Endothelial cell (in vitro differentiated cells): Measurements from ENCODE around the gene AVL9. TPM values are rescaled to one million over a fixed set of nuclear protein-coding genes. Genes with fewer than 3 reads are reported as not detected.
"Not testable (repeated sequence)": the region's sequence is repeated elsewhere in the genome, so short reads cannot be mapped to it uniquely, and the experiment has no call there.

ENCODE experiments used
- DNase-seq: peaks from one replicate; pipeline ENCODE4 v3.0.0; 2021; ENCODE audit warnings: low spot score
- H3K27ac Mint-ChIP-seq: one replicate; pipeline ENCODE4 v1.8.0; 2021; ENCODE audit warnings: mixed read lengths, inconsistent platforms; ENCODE audit not compliant: unreplicated experiment
- H3K27me3 Mint-ChIP-seq: one replicate; pipeline ENCODE4 v1.8.0; 2021; ENCODE audit warnings: mild to moderate bottlenecking, moderate library complexity, mixed read lengths, inconsistent platforms; ENCODE audit not compliant: unreplicated experiment
- H3K36me3 Mint-ChIP-seq: one replicate; pipeline ENCODE4 v1.8.0; 2021; ENCODE audit warnings: mild to moderate bottlenecking, low read depth, mixed read lengths, inconsistent platforms; ENCODE audit not compliant: unreplicated experiment
- H3K4me1 Mint-ChIP-seq: one replicate; pipeline ENCODE4 v1.8.0; 2021; ENCODE audit warnings: mild to moderate bottlenecking, mixed read lengths, inconsistent platforms; ENCODE audit not compliant: unreplicated experiment
- H3K4me3 Mint-ChIP-seq: one replicate; pipeline ENCODE4 v1.8.0; 2021; ENCODE audit warnings: mild to moderate bottlenecking, mixed read lengths, inconsistent platforms; ENCODE audit not compliant: unreplicated experiment
- H3K9me3 Mint-ChIP-seq: one replicate; pipeline ENCODE4 v1.8.0; 2021; ENCODE audit warnings: mixed read lengths, inconsistent platforms; ENCODE audit not compliant: unreplicated experiment
- CTCF ChIP-seq: fragments of 200-600 bp; sonication (generic); IDR thresholded peaks from one replicate; pipeline ENCODE4 v1.5.0; 2021; ENCODE audit warnings: antibody characterized with exemption; ENCODE audit not compliant: unreplicated experiment
- total RNA-seq: library from RNA; stranded (reverse); fragmentation: NEBNext Ultra II Directional; extraction: Animal tissue kit (Norgen Biotek cat#: 25700); gene quantifications from one replicate; pipeline ENCODE4 v1.2.1, GENCODE V29; 2021; ENCODE audit not compliant: unreplicated experiment

AVL9 gene
- total RNA-seq, 1 donor from 2014 or later: 43.7 TPM

GRCh38 chr7:32494946-32495297 is 367 bp upstream of the AVL9 start:
- peaks cover 18% of the 10 kb centered on the region for H3K36me3 Mint-ChIP-seq
- DNase-seq: no peak
- peaks cover 7% of the 10 kb centered on the region for H3K27me3 Mint-ChIP-seq
- peak overlapping the region; percentile 95 for H3K27ac Mint-ChIP-seq
- H3K9me3 Mint-ChIP-seq: no peaks in the 10 kb centered on the region
- peaks cover 18% of the 10 kb centered on the region for H3K4me1 Mint-ChIP-seq
- no peak for TF ChIP-seq CTCF
- H3K4me3 Mint-ChIP-seq: peak overlapping the region; percentile 94

- Mint-ChIP-seq H3K4me3 (peak overlapping the region; percentile 94), H3K4me1 (peaks cover 23% of the 10 kb centered on the region), H3K36me3 (peaks cover 21% of the 10 kb centered on the region), H3K27ac (peak overlapping the region; percentile 91), H3K27me3 (peaks cover 6% of the 10 kb centered on the region), H3K9me3 (no peaks in the 10 kb centered on the region)
- no peak for TF ChIP-seq CTCF
- peak; percentile 8 for DNase-seq
These were observed 944 bp downstream of the AVL9 start for GRCh38 chr7:32496052-32496813.

- not testable (repeated sequence) for H3K9me3 Mint-ChIP-seq, H3K4me3 Mint-ChIP-seq, H3K27me3 Mint-ChIP-seq, H3K27ac Mint-ChIP-seq, DNase-seq
- H3K4me1 Mint-ChIP-seq: peaks cover 27% of the 10 kb centered on the region
- H3K36me3 Mint-ChIP-seq: peaks cover 20% of the 10 kb centered on the region
These were observed 4.5 kb downstream of the AVL9 start for GRCh38 chr7:32499755-32500154.

GRCh38 chr7:32500216-32500615 is 4.9 kb downstream of the AVL9 start:
- not testable (repeated sequence) for H3K9me3 Mint-ChIP-seq, H3K27ac Mint-ChIP-seq, H3K27me3 Mint-ChIP-seq, DNase-seq, H3K4me3 Mint-ChIP-seq
- Mint-ChIP-seq H3K4me1 (peaks cover 24% of the 10 kb centered on the region), H3K36me3 (peaks cover 17% of the 10 kb centered on the region)

- no peak for DNase-seq
- Mint-ChIP-seq H3K36me3 (peaks cover 15% of the 10 kb centered on the region), H3K27me3 (peaks cover 2% of the 10 kb centered on the region), H3K9me3 (no peaks in the 10 kb centered on the region), H3K4me1 (peaks cover 22% of the 10 kb centered on the region), H3K27ac (no peak overlapping the region), H3K4me3 (no peak overlapping the region)
- TF ChIP-seq CTCF: no peak
These were observed 5.6 kb downstream of the AVL9 start for GRCh38 chr7:32500922-32501341.

- TF ChIP-seq CTCF: no peak
- Mint-ChIP-seq H3K9me3 (no peaks in the 10 kb centered on the region), H3K4me3 (no peak overlapping the region), H3K27me3 (no peaks in the 10 kb centered on the region), H3K4me1 (peaks cover 16% of the 10 kb centered on the region), H3K27ac (no peak overlapping the region), H3K36me3 (peaks cover 10% of the 10 kb centered on the region)
- no peak for DNase-seq
These were observed 6.2 kb downstream of the AVL9 start for GRCh38 chr7:32501522-32501921.
